ENCODE results near the gene ACOX3.

Gene ACOX3

DNA sequence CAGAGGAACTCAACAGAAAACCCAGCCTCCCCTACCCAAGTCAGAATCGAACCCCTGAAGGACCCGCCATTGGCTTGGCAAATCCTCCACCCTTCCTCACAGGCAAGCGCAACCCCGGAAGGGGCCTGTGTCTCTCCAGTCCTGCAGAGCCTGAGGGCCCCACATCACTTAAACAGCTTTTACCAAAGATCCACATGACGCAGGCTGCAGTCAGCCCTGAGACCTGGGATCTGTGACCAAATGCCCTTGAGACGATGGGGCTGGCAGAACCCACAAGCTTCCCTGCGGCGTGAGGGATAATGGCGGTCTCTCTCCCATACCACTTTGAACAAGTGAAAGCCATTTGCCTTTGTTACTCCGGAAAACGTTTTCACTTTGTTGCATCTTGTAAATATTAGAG lies 54.9 kb downstream of the ACOX3 start:
- no peak for DNase-seq

DNA sequence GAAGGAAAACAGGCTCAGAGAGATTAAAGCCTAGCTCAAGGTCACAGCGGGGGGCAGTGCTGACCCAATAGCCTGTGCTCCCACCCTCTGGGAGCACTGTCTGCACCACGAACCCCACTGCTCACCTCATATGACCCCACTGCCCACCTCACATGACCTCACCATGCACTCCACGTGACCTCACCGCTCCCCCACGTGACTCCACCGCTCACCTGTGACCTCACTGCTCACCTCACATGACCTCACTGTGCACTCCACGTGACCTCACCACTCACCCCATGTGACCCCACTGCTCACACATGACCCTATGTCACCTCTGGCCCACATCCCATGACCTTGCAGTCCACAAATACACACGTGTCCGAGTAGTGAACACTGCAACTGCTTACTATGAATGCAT lies 55.4 kb downstream of the ACOX3 start:
- no peak for DNase-seq

- DNase-seq: no peak
Measured at GRCh38 chr4:8384397-8385060, 56.0 kb downstream of the ACOX3 start.

GRCh38 chr4:8383451-8384160 lies 56.9 kb downstream of the ACOX3 start:
- no peak for DNase-seq

- no peak for DNase-seq
Measured at GRCh38 chr4:8383016-8383415, 57.5 kb downstream of the ACOX3 start.

DNA sequence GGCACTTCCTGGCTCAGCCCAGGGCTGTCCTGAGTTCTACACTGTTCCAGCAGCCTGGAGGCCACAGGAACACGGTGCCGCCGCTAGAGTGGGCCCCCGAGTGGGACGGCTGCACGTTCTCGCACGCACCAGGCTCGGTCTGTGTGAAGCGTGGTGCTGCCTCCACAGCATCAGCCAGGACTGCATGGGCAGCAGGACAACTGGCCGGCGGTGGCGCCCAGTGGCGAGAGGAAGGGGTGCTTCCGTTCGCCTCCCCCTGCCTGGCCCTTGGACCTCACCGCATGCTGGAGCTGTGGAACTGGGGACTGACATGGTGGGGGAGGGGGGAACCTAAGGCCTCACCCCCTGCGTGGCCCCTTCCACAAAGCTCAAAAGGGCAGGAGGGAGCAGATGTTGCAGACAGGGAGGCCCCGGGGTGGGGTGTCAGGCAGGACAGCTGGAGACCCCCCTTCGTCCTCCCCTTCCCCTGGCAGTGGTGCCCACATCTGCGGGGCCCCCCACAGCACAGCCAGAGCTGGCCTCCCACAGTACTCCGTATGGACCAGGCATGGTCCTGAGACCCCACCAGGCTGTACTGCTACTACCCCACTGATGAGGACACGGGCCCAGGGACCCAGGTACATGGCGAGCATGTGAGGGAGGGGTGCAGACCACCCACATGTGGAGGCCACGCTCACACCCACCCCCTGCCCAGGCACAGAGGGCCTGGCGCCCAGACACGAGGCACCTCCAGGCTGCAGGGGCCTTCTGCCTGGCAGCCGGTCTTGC lies 58.5 kb downstream of the ACOX3 start:
- DNase-seq: no peak

GRCh38 chr4:8380511-8381415 lies 59.8 kb downstream of the ACOX3 start:
- DNase-seq: no peak

- no peak for DNase-seq
Measured at GRCh38 chr4:8379771-8380170, 60.8 kb downstream of the ACOX3 start.

DNA sequence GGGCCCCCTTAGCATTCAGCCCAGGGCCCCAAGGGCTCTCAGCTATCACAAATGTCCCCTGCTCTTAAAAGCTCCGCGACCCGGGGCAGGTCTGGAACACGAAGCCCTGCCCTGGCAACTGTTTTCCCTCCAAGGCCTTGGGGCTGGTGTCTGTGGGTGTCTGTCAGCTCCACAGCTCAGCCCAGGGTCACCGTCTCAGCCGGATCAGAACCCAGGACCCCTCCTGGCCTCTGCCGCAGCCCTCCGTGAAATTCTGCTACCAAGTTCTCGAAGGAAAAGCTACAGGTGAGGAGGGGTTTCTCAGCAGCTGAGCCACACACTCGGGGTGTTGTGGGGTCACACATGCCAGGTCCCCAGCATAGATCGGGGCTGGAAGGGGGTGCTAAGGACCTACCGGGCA lies 61.2 kb downstream of the ACOX3 start:
- no peak for DNase-seq

DNA sequence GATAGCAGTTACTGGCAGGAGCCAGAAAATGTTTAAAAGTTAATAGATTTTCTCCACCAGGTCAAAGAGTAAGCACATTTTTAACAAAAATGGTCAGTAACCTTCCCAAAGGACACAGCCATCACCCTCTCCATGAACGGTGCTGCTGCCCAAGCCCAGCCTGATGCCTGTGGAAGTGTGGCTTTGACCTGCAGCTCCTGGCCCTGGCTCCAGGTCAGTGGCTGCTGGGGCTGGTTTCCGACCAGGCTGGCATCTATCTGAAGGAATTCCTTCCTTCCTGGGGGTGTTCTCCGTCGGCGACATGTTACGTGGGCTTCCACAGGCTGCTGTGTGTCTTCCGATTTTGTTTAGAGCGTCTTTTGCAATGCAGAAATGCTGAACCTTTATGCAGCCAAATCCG lies 61.7 kb downstream of the ACOX3 start:
- DNase-seq: no peak

GRCh38 chr4:8378101-8378724 lies 62.3 kb downstream of the ACOX3 start:
- DNase-seq: no peak

DNA sequence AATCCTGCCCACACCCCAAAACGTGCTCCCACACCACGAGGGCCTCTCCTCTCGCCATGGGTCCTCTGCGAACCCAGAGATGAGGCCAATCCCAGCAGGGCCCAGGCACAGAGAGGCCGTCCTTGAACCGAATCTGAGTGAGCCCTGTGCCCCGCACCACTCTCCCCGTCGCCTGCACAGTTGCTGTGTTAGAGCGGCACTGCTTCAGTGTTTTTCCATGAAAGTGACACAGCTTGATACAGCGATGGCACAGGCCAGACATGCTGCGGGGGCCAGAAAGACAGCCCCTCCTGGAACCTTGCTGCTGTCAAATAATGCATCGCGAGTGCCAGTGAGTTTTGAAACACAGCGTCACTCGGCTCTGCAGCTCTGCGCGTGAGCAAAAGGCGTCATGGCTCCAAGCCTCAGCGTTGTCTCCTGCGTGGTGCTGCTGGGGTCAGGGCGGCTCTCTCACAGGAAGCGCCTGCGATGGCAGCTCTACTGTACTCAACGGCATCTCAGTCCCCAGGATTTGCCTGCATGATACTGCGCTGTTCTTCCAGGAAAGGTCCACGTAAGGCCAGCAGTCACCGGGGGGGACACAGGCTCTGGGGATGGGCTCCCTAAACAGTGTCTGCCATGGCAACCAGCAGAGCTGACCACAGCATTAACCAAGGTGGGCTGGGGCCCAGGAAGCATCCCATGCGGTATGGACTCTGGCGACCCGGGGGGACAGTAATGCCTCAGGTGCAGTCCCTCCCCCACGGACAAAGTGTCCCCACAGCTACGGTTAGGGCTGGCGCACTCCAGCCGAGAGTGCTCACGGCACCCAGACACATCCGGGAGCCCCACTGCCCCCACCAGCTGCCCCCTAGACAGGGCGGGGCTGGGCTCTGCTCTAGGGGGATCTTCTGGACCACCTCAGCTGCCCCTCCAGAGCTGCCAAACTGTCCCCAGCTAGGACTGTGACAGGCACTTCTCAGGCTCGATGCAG lies 63.1 kb downstream of the ACOX3 start:
- DNase-seq: no peak

- DNase-seq: no peak
Measured at GRCh38 chr4:8376361-8377102, 64.0 kb downstream of the ACOX3 start.

DNA sequence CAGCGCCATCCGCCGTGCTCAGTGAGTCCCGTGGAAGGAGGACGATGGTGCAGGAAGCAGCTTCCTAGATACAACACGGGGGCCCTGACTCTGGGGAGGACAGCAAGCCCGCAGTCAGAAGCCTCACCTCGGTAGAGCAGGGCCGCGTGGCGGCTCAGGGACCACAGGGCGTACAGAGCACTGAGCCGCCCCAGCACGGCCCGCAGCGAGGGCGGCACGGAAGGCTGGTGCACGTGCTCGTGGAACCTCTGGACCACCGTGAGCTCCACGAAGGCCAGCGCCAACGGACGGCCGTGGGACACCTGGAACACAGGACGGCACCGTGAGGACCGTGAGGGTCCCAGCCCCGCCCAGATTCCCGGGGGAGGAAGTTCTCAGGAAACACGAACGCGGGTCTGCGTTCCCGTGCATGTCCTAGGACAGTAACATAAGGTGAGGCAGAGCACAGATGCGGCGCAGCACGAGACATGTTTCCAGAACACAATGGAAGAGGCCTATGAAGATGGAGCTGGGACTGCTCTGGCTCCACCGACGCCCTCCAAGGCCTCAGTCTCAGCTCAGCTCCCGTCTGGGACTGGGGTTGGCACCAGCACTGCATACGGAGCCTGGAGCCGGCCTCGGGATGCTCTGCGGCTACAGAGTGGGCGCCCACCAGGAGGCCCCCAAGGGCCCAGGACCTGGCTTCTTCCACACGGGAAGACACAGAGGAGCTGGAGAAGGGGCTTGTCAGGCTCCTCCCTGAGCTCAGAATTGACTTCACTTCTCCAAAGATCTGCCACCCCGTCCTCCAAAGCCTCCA lies 65.5 kb downstream of the ACOX3 start:
- DNase-seq: no peak

GRCh38 chr4:8373973-8374545 lies 66.5 kb downstream of the ACOX3 start:
- DNase-seq: no peak

GRCh38 chr4:8373270-8373972 lies 67.1 kb downstream of the ACOX3 start:
- no peak for DNase-seq

- DNase-seq: no peak
Measured at GRCh38 chr4:8372506-8372905, 68.0 kb downstream of the ACOX3 start.

DNA sequence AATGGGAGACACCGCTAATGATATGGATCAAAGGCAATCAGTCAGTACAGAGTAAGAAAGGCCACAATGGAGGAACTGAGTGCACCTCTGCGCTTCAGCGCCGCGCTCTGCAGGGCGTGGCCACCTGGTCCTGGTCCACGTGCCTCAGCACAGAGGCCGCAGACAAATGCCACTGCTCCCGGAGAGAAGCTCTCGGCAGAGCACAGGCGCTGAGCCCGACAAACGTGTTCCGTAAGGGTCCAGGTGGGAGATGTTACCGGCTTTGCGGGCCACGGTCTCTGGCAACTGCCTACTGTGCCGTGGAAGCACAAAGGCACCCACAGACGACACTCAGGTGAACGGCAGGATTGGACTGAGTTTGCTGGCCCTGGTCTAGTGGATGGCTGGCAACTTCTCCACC lies 68.9 kb downstream of the ACOX3 start:
- no peak for DNase-seq
